Neural progenitor cell (in vitro differentiated cells): Measurements from ENCODE around the gene CLEC2A.

ENCODE experiments used
- EZH2phosphoT487 ChIP-seq: fragments of 200-600 bp; sonication (generic); IDR thresholded peaks from 2 replicates; pipeline ENCODE4 v1.6.1; 2017; ENCODE audit warnings: antibody characterized with exemption
- TF ChIP-seq, protein P1 (sequence below): fragments of 200-600 bp; sonication (generic); IDR thresholded peaks from 2 replicates; pipeline ENCODE4 v1.5.1; 2017; ENCODE audit warnings: antibody characterized with exemption, mild to moderate bottlenecking

GRCh38 chr12:9971181-9971580 lies 39.0 kb upstream of the CLEC2A start, which contains the start of gene CLEC12A:
- TF ChIP-seq, protein P1, sequence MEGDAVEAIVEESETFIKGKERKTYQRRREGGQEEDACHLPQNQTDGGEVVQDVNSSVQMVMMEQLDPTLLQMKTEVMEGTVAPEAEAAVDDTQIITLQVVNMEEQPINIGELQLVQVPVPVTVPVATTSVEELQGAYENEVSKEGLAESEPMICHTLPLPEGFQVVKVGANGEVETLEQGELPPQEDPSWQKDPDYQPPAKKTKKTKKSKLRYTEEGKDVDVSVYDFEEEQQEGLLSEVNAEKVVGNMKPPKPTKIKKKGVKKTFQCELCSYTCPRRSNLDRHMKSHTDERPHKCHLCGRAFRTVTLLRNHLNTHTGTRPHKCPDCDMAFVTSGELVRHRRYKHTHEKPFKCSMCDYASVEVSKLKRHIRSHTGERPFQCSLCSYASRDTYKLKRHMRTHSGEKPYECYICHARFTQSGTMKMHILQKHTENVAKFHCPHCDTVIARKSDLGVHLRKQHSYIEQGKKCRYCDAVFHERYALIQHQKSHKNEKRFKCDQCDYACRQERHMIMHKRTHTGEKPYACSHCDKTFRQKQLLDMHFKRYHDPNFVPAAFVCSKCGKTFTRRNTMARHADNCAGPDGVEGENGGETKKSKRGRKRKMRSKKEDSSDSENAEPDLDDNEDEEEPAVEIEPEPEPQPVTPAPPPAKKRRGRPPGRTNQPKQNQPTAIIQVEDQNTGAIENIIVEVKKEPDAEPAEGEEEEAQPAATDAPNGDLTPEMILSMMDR, result no peak
- no peak for TF ChIP-seq EZH2phosphoT487
